HepG2 (cell line): Measurements from ENCODE around the gene TJAP1. TPM values are rescaled to one million over a fixed set of nuclear protein-coding genes. Genes with fewer than 3 reads are reported as not detected.

ENCODE experiments used
- AHDC1 ChIP-seq: sonication (generic); formaldehyde crosslinking; IDR thresholded peaks from 2 replicates; pipeline ENCODE4 v1.5.1; 2020; ENCODE audit warnings: mild to moderate bottlenecking, missing genetic modification reagents, borderline replicate concordance
- CBFB ChIP-seq: sonication (generic); formaldehyde crosslinking; IDR thresholded peaks from 2 replicates; pipeline ENCODE4 v1.4.0; 2020; ENCODE audit warnings: missing genetic modification reagents
- HNF4A ChIP-seq: sonication (generic); formaldehyde crosslinking; IDR thresholded peaks from 2 replicates; pipeline ENCODE4 v1.4.0; 2020; ENCODE audit warnings: missing genetic modification reagents
- HOXA3 ChIP-seq: sonication (generic); formaldehyde crosslinking; IDR thresholded peaks from 2 replicates; pipeline ENCODE4 v1.5.0; 2020; ENCODE audit warnings: missing genetic modification reagents
- MTA3 ChIP-seq: sonication (generic); formaldehyde crosslinking; IDR thresholded peaks from 2 replicates; pipeline ENCODE4 v1.4.0; 2020; ENCODE audit warnings: missing genetic modification reagents
- NFE2 ChIP-seq: sonication (generic); formaldehyde crosslinking; IDR thresholded peaks from 2 replicates; pipeline ENCODE4 v1.4.0; 2020; ENCODE audit warnings: missing genetic modification reagents
- POGZ ChIP-seq: sonication (generic); formaldehyde crosslinking; IDR thresholded peaks from 2 replicates; pipeline ENCODE4 v1.4.0; 2020; ENCODE audit warnings: mild to moderate bottlenecking, missing genetic modification reagents
- PPARG ChIP-seq: conservative IDR thresholded peaks from 2 replicates; pipeline ENCODE4 v1.6.1; 2016; ENCODE audit warnings: missing biosample characterization, missing genetic modification reagents
- STAT5B ChIP-seq: sonication (generic); formaldehyde crosslinking; IDR thresholded peaks from 2 replicates; pipeline ENCODE4 v1.4.0; 2020; ENCODE audit warnings: missing genetic modification reagents
- YEATS4 ChIP-seq: sonication (generic); formaldehyde crosslinking; IDR thresholded peaks from 2 replicates; pipeline ENCODE4 v1.4.0; 2020; ENCODE audit warnings: missing genetic modification reagents, borderline replicate concordance
- ZBTB21 ChIP-seq: sonication (generic); formaldehyde crosslinking; IDR thresholded peaks from 2 replicates; pipeline ENCODE4 v1.4.0; 2020; ENCODE audit warnings: missing genetic modification reagents
- ZBTB49 ChIP-seq: sonication (generic); formaldehyde crosslinking; IDR thresholded peaks from 2 replicates; pipeline ENCODE4 v1.4.0; 2020; ENCODE audit warnings: missing genetic modification reagents, borderline replicate concordance
- ZFX ChIP-seq: sonication (generic); formaldehyde crosslinking; IDR thresholded peaks from 2 replicates; pipeline ENCODE4 v1.4.0; 2020; ENCODE audit warnings: mild to moderate bottlenecking, low read depth, missing genetic modification reagents, moderate library complexity
- ZNF12 ChIP-seq: sonication (generic); formaldehyde crosslinking; IDR thresholded peaks from 2 replicates; pipeline ENCODE4 v1.5.0; 2020; ENCODE audit warnings: missing genetic modification reagents
- ZNF329 ChIP-seq: sonication (generic); formaldehyde crosslinking; IDR thresholded peaks from 2 replicates; pipeline ENCODE4 v1.9.0; 2021; ENCODE audit warnings: low read depth, mild to moderate bottlenecking, missing genetic modification reagents
- ZNF614 ChIP-seq: IDR thresholded peaks from 2 replicates; pipeline ENCODE4 v1.6.1; 2018; ENCODE audit warnings: missing biosample characterization, missing genetic modification reagents, inconsistent platforms, borderline replicate concordance
- ZNF703 ChIP-seq: sonication (generic); formaldehyde crosslinking; IDR thresholded peaks from 2 replicates; pipeline ENCODE4 v1.5.1; 2020; ENCODE audit warnings: missing genetic modification reagents, mild to moderate bottlenecking, moderate library complexity, borderline replicate concordance
- ZNF782 ChIP-seq: sonication (generic); formaldehyde crosslinking; IDR thresholded peaks from 2 replicates; pipeline ENCODE4 v1.4.0; 2020; ENCODE audit warnings: missing genetic modification reagents, mild to moderate bottlenecking, borderline replicate concordance
- polyA plus RNA-seq, 8 experiments: library from polyadenylated mRNA; depleted of rRNA in 3 of 8; stranded (reverse) in 7 of 8; unstranded in 1 of 8; fragments of >200 nt; fragmentation: Illumina TruSeq in 4 of 8; extraction: Trizol in 4 of 8; gene quantifications; 2 replicates each; pipeline versions ENCODE4 v1.2.1 to v1.2.3, GENCODE V29; 2011 to 2016; ENCODE audit warnings: low read depth in 4 of 8, missing spikeins in 1 of 8, mixed read lengths in 1 of 8; ENCODE audit not compliant: insufficient read depth in 1 of 8
- total RNA-seq, 5 experiments: library from RNA; depleted of rRNA; stranded (reverse); fragments of >200 nt; fragmentation: Illumina TruSeq; extraction: Trizol; gene quantifications; 2 replicates each; pipeline ENCODE4 v1.2.3, GENCODE V29; 2016; ENCODE audit warnings: low read depth in 1 of 5
- TF ChIP-seq, protein P1 (sequence below): sonication (generic); formaldehyde crosslinking; IDR thresholded peaks from 2 replicates; pipeline ENCODE4 v1.4.0; 2020; ENCODE audit warnings: missing genetic modification reagents

The TJAP1 gene
- total and polyA plus RNA-seq, 2 of the 13 experiments (the other 11 are each of a cell fraction or from before 2014, with no cell fraction given): 15.7 to 41.6 TPM

GRCh38 chr6:43454696-43455530 is 22.5 kb upstream of the TJAP1 start (continued):
- peak; percentile 64; the same call in 1 of the 2 replicates for TF ChIP-seq POGZ (CRISPR knock-in tag)
- no peak for TF ChIP-seq PPARG (CRISPR knock-in tag)
- TF ChIP-seq YEATS4 (CRISPR knock-in tag): no peak; the same call in 1 of the 2 replicates
- no peak for TF ChIP-seq ZNF329
- 0 out of 2 replicates have a peak, but pooled peaks have one; percentile 10 for TF ChIP-seq HOXA3 (CRISPR knock-in tag)
- no peak for TF ChIP-seq NFE2 (CRISPR knock-in tag)
- TF ChIP-seq ZBTB49 (CRISPR knock-in tag): no peak; the same call in 1 of the 2 replicates
- 0 out of 2 replicates have a peak, but pooled peaks have one; percentile 26 for TF ChIP-seq ZNF782
- TF ChIP-seq, protein P1, sequence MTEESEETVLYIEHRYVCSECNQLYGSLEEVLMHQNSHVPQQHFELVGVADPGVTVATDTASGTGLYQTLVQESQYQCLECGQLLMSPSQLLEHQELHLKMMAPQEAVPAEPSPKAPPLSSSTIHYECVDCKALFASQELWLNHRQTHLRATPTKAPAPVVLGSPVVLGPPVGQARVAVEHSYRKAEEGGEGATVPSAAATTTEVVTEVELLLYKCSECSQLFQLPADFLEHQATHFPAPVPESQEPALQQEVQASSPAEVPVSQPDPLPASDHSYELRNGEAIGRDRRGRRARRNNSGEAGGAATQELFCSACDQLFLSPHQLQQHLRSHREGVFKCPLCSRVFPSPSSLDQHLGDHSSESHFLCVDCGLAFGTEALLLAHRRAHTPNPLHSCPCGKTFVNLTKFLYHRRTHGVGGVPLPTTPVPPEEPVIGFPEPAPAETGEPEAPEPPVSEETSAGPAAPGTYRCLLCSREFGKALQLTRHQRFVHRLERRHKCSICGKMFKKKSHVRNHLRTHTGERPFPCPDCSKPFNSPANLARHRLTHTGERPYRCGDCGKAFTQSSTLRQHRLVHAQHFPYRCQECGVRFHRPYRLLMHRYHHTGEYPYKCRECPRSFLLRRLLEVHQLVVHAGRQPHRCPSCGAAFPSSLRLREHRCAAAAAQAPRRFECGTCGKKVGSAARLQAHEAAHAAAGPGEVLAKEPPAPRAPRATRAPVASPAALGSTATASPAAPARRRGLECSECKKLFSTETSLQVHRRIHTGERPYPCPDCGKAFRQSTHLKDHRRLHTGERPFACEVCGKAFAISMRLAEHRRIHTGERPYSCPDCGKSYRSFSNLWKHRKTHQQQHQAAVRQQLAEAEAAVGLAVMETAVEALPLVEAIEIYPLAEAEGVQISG (CRISPR knock-in tag): peak; percentile 85
- no peak for TF ChIP-seq CBFB
- TF ChIP-seq ZFX (CRISPR knock-in tag): peak; percentile 80
- TF ChIP-seq STAT5B (CRISPR knock-in tag): no peak
- no peak for TF ChIP-seq HNF4A (CRISPR knock-in tag)
- TF ChIP-seq ZBTB21 (CRISPR knock-in tag): no peak
- peak; percentile 52; the same call in 1 of the 2 replicates for TF ChIP-seq ZNF614 (CRISPR knock-in tag)
- no peak for TF ChIP-seq MTA3 (CRISPR knock-in tag)
- no peak for TF ChIP-seq AHDC1 (CRISPR knock-in tag)
- TF ChIP-seq ZNF703 (CRISPR knock-in tag): no peak
- TF ChIP-seq ZNF12 (CRISPR knock-in tag): no peak
